Ectodermal cell (in vitro differentiated cells): Measurements from ENCODE around the gene UACA.

Experiments
- H3K27ac ChIP-seq: 2 replicates; pipeline ENCODE4 v1.7.0; 2013; ENCODE audit warnings: mild to moderate bottlenecking, low read depth, low read length; ENCODE audit not compliant: insufficient read depth, poor library complexity, severe bottlenecking
- H3K27me3 ChIP-seq: 2 replicates; pipeline ENCODE4 v1.7.0; 2013; ENCODE audit warnings: mild to moderate bottlenecking, low read length; ENCODE audit not compliant: insufficient read depth, control insufficient read depth, poor library complexity, severe bottlenecking
- H3K36me3 ChIP-seq: one replicate; pipeline ENCODE4 v1.7.0; 2013; ENCODE audit warnings: low read length; ENCODE audit not compliant: control insufficient read depth, insufficient read depth
- H3K4me1 ChIP-seq: one replicate; pipeline ENCODE4 v1.7.0; 2013; ENCODE audit warnings: low read length; ENCODE audit not compliant: control insufficient read depth, insufficient read depth
- H3K4me3 ChIP-seq: 2 replicates; pipeline ENCODE4 v1.7.0; 2013; ENCODE audit warnings: low read depth, low read length, control low read depth; ENCODE audit not compliant: insufficient read depth
- H3K9me3 ChIP-seq: 2 replicates; pipeline ENCODE4 v1.7.0; 2013; ENCODE audit warnings: mild to moderate bottlenecking, low read length, moderate library complexity; ENCODE audit not compliant: control insufficient read depth
- WGBS, 2 experiments: methylation state at CpG; one replicate each; pipeline ENCODE4 v1.1.7; 2013; ENCODE audit warnings: missing lambda C conversion rate in 2 of 2; 5-methylcytosine and 5-hydroxymethylcytosine counted together

Gene UACA

DNA sequence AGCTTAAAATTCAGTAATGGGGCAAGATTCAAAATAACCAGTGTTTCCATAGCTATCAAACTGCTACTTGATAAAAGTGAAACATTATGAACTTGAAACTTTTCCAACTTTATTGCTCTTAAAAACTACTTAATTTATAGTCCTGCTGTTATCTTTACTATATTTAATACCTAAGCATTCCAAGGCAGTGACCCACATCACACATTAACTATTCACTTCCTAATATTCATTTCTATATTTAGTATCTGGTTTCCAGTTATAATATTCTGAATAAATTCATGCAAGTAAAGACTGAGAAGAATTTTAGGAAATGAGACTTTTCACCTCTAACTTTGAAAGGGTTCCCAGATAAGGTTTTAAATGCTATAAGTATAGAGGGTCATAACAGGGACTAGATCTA, 64.9 kb downstream of the UACA start:
- Histone ChIP-seq H3K27ac (no peak overlapping the region), H3K27me3 (no peaks in the 10 kb centered on the region), H3K9me3 (no peaks in the 10 kb centered on the region), H3K4me1 (peaks cover 14% of the 10 kb centered on the region), H3K4me3 (no peak overlapping the region), H3K36me3 (no peaks in the 10 kb centered on the region)

DNA sequence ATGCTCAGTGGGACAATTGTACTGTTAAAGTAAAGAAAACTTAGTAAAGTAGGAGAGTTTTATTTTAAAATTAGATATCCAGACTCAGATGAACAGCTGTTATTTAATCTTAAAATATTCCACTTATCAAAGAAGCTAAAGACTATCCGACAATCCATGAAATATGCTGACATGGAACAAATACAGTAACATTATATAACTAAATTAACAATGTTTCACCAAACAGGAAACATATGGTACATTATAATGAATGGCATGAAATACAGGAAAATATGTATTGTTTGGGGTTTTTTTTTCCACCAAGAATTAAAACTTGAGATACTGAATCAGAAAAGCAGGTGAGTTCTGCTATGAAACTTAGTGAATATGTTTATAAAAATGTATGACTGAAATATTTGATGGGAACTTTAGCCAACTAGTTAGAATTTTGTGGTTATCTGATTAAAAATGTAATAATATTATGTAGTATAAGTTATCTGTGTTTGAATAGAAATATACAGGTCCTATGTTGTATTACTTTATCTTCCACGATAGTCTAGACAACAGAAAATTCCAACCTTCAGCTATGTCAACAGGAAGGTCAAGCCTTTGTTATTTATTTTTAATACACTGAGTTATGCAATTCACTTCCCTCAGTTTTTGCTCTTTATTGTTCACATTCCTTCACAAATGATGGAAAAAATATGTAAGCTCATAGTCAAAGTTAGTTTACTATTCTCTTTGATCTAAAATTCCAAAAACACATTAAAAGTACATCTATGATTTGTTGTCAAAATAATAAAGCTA, 72.7 kb downstream of the UACA start:
- no peaks in the 10 kb centered on the region for H3K36me3 ChIP-seq
- H3K4me1 ChIP-seq: no peaks in the 10 kb centered on the region
- H3K27ac ChIP-seq: no peak overlapping the region
- H3K27me3 ChIP-seq: no peaks in the 10 kb centered on the region
- WGBS, 2 experiments: 100% methylated on average over 1 to 2 of the region's 2 CpGs
- H3K4me3 ChIP-seq: no peak overlapping the region
- no peaks in the 10 kb centered on the region for H3K9me3 ChIP-seq

DNA sequence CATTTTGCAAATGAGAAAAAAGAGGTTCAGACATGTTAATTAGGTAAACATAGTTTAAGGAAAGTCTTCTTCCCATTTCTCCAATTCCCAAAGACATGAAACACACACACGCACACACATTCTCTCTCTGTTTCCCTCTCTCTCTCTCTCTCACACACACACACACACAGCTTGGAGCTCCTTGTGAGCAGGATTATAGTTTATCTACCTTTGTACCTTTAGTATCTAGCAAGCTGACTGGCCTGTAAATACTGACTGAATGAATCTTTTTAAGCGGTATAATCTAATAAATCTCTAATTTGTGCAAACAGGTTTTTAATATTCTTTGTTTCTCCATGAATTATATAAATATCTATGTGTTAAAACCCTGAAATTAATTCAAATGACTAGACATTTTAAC, 73.3 kb downstream of the UACA start:
- Histone ChIP-seq H3K4me1 (no peaks in the 10 kb centered on the region), H3K27ac (no peak overlapping the region), H3K36me3 (no peaks in the 10 kb centered on the region), H3K4me3 (no peak overlapping the region), H3K9me3 (no peaks in the 10 kb centered on the region), H3K27me3 (no peaks in the 10 kb centered on the region)
- WGBS, 2 experiments: 97 to 100% methylated on average over 2 of the region's 2 CpGs

DNA sequence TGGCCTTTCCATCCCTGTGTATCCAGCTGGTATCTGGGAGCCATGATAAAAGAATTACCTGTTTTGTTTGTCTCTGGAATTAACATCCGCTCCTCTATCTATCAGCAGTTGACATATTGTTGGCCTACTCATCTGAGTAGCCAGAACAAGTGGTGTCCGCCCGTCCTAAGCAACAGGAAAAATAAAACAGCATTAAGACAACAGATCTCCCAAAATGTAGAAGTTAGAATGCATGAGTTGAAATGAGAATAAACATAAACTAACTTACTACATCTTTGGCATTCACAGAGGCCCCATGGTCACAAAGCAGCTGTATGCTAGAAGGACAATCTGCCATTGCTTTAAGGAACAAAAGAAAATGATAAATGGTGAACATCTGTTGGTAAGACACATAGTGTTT, 75.9 kb downstream of the UACA start:
- Histone ChIP-seq H3K9me3 (no peaks in the 10 kb centered on the region), H3K36me3 (no peaks in the 10 kb centered on the region), H3K4me3 (no peak overlapping the region), H3K27ac (no peak overlapping the region), H3K27me3 (no peaks in the 10 kb centered on the region), H3K4me1 (no peaks in the 10 kb centered on the region)
- WGBS, 2 experiments: 87 to 100% methylated on average over 2 to 3 of the region's 3 CpGs

DNA sequence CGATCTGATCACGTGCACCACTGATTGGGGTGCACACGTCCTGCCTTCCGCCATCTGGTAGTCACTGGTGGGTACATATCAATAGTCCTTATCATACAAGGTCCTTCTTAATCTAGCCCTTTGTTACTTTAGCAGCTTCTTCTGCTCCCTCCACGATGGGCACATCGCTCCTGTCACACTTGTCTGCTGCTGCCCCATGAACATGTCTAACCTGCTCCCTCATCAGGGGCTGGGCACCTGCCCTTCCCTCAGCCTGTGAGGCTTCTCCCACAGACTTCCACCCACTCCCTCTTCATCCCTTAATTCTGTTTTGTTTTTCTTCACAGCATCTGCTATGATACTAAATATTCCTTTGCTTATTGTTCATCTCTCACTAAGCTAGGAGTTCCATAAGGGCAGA, 82.5 kb downstream of the UACA start:
- no peaks in the 10 kb centered on the region for H3K36me3 ChIP-seq
- no peaks in the 10 kb centered on the region for H3K27me3 ChIP-seq
- H3K9me3 ChIP-seq: no peaks in the 10 kb centered on the region
- no peak overlapping the region for H3K27ac ChIP-seq
- H3K4me1 ChIP-seq: no peaks in the 10 kb centered on the region
- H3K4me3 ChIP-seq: no peak overlapping the region
- 90 to 94% methylated on average over 6 of the region's 6 CpGs for WGBS, 2 experiments

DNA sequence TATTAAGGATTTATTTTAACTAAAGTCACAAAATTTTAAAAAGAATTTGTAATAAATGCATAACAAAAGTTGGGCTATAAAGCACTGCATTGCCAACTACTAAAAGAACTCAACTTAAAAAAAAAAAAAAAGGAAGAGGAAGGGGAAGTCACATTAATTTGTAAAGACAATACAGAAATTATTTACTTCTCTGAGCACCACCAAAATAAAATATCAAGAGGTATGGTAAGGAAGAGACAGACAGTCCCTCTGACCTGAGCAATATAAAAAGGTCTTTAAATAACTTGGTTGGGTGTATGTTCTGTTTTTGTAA, 83.5 kb downstream of the UACA start:
- H3K27ac ChIP-seq: no peak overlapping the region

DNA sequence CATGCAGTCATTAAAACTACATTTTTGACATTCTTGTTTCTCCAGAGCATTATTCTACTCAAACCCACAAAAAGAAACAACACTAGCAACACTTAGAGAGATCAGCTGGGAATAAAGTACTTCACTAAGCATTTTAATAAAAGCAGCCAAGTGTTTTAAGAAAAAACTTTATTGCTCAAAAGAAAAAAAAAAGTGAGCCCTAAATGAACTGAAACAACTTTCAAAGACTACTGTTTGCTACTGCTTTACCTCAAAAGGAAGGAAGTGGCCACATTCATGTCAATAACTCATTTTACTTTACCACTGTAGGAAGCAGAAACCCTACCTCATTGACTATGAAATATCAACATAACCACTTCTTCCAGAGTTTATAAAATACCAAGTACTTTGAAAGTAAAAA, 91.3 kb downstream of the UACA start:
- no peak overlapping the region for H3K27ac ChIP-seq
- H3K4me3 ChIP-seq: no peak overlapping the region
- no peaks in the 10 kb centered on the region for H3K4me1 ChIP-seq
- H3K9me3 ChIP-seq: no peaks in the 10 kb centered on the region
- H3K36me3 ChIP-seq: no peaks in the 10 kb centered on the region
- H3K27me3 ChIP-seq: no peaks in the 10 kb centered on the region

More for the DNA sequence above, 83.5 kb downstream of the UACA start:
- Histone ChIP-seq H3K4me1 (no peaks in the 10 kb centered on the region), H3K9me3 (no peaks in the 10 kb centered on the region), H3K36me3 (no peaks in the 10 kb centered on the region), H3K4me3 (no peak overlapping the region), H3K27me3 (no peaks in the 10 kb centered on the region)

DNA sequence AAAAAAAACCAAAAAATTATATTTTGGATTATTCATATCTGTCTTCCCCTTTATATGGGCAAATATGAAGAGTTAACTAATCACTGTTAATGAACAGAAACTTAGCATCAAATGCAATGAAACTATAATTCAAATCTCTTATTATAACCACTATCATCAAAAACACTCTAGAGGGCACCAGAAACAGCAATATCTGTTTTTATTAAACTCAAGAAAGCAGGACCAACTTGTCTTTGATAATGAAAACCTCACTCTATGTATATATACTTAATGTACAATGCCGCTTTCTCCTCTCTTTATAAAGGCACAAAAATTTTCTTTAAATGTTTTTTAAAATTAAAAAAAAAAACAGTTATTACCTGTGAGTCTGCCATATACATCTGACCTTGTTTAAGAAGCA, 92.7 kb downstream of the UACA start:
- Histone ChIP-seq H3K4me1 (no peaks in the 10 kb centered on the region), H3K36me3 (no peaks in the 10 kb centered on the region), H3K4me3 (no peak overlapping the region), H3K27me3 (no peaks in the 10 kb centered on the region), H3K9me3 (no peaks in the 10 kb centered on the region), H3K27ac (no peak overlapping the region)
- 100% methylated on average over 1 of the region's 1 CpG; no CpG with 5 or more reads in 1 of the 2 experiments for WGBS, 2 experiments

DNA sequence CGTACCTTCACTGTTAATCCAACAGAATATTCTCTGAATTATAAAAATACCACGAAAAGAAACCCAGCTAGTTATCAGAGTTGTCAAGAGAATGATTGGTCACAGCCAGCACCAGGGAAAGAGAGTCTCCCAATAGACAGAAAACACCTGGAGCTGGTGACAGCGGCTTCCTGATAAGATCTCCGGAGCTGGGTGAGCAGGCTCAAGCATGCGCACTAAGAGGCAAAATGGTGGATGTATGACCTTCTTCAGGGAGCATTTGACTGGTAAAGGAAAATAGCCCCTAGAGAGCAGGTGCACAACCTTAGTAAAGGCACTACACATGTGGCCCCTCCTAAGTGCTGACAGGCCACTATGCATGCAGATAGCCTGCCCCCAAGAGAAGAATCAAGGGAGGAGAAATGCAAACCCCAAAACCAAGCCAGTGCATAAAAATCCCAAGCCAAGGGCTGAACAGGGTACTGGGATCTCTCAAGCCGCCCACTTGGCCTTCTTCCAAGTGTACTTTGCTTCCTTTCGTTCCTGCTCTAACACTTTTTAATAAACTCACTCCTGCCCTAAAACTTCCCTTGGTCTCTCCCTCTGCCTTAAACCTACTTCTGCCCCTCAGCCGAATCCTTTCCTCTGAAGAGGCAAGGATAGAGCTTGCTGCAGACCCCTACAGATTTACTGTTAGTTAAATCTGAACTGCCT, 93.2 kb downstream of the UACA start:
- H3K9me3 ChIP-seq: no peaks in the 10 kb centered on the region
- 78 to 81% methylated on average over 7 to 8 of the region's 8 CpGs for WGBS, 2 experiments
- H3K4me1 ChIP-seq: no peaks in the 10 kb centered on the region
- no peaks in the 10 kb centered on the region for H3K36me3 ChIP-seq
- no peaks in the 10 kb centered on the region for H3K27me3 ChIP-seq
- H3K4me3 ChIP-seq: no peak overlapping the region
- no peak overlapping the region for H3K27ac ChIP-seq

DNA sequence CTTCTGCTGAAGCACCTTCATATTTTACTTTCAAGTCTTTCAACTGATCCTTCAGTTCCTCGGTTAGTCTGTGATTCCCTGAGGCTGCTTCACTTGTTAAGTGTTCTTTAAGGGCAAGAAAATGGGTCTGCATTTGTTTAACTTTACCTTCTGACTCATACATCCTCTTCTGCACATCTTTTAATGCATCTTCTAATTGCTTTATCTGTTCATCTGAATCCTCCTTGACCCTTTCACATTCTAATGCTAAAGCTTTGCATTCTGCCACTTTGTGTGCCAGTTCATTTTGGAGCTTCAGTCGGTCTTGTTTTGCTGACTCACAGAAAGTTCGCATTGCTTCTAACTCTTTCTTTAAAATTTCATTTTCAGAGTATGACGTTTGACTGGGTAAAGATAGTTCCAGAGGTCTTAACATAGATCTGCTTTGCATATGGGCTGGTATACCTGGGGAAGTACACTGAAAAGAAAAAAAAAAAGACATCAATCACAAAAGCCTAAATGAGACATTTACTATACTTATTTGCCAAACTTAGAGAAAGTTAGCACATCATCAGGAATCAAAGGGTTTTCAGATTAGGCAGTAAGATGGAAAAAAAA, 94.3 kb downstream of the UACA start:
- 81 to 82% methylated on average over 3 to 4 of the region's 4 CpGs for WGBS, 2 experiments
- Histone ChIP-seq H3K4me1 (no peaks in the 10 kb centered on the region), H3K9me3 (no peaks in the 10 kb centered on the region), H3K36me3 (no peaks in the 10 kb centered on the region), H3K27ac (no peak overlapping the region), H3K4me3 (no peak overlapping the region), H3K27me3 (no peaks in the 10 kb centered on the region)
